Stimulated activated CD4-positive, alpha-beta T cell treated with anti-CD3 and anti-CD28 coated beads, Interleukin-2, amount 100 ng/mL, for 48 hours (primary cell): ENCODE measurements around the gene DDC.

ENCODE experiments used
- DNase-seq, 2 donors: peaks; one replicate each; pipeline ENCODE4 v3.0.0-alpha.2; 2020

The DDC gene, protein sequence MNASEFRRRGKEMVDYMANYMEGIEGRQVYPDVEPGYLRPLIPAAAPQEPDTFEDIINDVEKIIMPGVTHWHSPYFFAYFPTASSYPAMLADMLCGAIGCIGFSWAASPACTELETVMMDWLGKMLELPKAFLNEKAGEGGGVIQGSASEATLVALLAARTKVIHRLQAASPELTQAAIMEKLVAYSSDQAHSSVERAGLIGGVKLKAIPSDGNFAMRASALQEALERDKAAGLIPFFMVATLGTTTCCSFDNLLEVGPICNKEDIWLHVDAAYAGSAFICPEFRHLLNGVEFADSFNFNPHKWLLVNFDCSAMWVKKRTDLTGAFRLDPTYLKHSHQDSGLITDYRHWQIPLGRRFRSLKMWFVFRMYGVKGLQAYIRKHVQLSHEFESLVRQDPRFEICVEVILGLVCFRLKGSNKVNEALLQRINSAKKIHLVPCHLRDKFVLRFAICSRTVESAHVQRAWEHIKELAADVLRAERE

GRCh38 chr7:50564640-50565558, at the start of gene DDC:
Gene DDC (minus strand): TSS chr7:50565405. CDS start chr7:50544085, 21,320 bp downstream.
- DNase-seq: no peak

- DNase-seq: no peak
Measured at GRCh38 chr7:50613473-50613872, 48.3 kb upstream of the DDC start.

GRCh38 chr7:50612704-50613103, 47.5 kb upstream of the DDC start:
- no peak for DNase-seq

- no peak for DNase-seq
Measured at GRCh38 chr7:50610521-50611277, 45.5 kb upstream of the DDC start.

GRCh38 chr7:50608196-50608906, 43.1 kb upstream of the DDC start:
- no peak for DNase-seq

DNA sequence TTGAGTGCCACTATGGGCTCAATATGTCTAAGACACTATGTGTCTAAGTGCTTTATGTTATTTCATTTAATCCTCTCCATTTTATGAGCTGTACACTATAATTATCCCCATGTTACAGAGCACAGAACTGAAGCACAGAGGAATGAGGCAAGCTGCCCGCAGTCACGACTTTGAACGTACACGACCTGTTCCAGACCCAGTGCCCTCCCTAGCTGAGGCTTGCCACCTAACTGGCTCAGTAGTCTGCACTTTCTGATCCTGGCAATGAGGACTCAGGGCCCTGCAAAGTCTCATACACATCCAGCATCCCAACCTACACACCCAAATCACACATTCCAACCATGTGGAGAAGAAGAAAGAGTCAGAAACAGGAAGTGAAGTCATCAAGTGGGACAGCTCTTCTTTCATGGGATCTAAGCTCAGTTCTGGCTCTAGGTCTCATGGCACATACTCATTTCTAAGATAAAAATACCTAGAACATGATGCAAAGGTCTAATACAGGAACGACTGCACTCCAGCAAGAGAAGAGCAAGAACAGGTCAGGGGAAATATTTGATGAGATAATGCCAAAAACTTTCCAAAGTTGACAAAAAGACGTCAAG, 42.4 kb upstream of the DDC start:
- no peak for DNase-seq

- no peak for DNase-seq
Measured at GRCh38 chr7:50605059-50605458, 39.9 kb upstream of the DDC start.

DNA sequence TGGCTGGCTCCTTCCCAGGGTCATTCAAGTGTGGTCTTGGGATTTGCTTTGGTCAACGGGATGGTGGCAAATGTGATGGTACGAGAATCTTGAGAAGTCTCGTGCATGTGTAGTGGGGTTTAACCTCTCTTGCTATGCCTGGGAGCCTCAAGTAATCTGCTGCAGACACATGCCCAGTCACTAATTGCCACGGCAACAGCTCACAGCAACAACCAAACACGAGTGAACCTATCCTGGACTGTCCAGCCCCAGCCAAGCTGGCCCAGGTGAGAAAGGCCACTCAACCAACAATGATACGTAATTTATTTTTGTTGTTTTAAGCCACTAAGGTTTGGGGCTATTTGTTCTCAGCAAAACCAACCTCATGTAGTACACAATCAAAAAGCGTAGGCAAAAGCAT, 38.1 kb upstream of the DDC start:
- no peak for DNase-seq

DNA sequence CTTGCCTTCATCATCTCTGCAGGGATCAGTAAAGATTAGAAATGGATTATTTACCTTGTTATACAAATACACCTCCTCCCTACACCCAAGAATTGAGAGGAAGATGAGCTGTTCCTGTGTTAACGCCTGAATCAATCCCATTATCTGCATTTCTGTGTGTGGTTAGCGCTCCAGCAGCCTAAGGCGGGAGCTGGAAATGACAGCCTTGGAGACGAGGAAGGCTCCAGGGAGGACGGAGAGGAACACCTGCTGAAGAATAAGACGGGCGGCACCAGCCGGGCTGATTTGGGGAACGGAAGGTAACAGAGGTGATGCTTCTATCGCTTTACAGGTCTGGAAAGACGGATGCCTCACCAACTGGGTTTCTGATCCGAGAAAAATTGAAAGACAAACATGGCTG, 34.2 kb upstream of the DDC start:
- DNase-seq: no peak

DNA sequence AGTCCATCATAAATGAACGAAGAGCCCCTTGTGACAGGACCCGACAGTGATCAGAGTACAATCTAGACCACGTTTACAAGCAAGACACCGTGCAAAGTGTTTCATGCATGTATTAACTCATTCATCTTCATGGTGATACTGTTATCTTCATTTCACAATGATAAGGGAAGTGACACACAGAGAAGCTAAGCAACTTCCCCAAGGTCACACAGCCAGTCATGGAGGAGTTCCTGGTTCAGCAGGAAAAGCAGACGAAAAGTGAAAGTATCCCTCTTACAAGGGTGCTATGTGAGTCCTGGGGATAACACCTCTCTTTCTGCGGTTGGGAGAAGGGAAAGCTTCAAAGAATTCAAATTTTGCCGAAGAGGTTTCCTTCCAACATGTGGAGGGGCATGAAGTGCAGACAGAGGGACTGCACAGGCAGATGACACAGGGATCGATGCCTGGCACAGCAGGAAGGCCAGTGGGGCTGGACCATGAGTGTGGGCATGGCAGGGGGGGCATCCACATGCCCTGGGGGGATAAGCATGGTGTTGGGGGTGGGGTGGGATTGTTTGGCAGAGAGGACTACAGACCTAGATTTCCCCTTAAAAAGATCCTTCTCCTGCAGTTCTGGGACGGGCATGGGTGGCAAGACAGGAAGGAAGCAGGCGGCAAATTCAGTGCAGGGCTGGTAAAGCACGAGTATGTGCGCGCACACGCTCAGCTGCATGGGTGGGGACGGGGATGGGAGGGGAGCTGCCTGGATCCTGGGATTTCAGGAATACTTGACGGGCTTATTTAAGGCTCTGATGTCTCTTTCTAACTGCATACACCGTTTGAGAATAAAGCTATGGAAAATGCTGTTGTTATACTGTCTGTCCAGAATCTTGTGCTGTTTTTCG, 33.5 kb upstream of the DDC start:
- DNase-seq: no peak

DNA sequence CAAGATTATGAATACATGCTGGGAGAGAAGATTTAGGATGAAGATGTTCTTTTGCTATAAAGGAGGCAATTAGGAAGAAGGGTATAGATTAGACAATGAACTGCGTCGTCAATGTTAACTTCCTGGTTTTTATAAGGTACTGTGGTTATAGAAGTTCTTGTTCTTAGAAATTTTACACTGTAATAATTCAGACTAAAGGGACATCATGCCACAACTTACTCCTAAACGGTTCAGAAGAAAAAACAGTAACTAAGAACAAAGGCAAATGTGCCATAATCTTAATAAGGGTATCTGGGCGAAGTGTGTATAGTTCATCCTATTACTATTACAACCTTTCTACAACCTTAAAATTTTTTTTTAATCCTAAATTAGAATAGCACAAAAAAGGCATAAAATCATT, 31.3 kb upstream of the DDC start:
- DNase-seq: no peak

DNA sequence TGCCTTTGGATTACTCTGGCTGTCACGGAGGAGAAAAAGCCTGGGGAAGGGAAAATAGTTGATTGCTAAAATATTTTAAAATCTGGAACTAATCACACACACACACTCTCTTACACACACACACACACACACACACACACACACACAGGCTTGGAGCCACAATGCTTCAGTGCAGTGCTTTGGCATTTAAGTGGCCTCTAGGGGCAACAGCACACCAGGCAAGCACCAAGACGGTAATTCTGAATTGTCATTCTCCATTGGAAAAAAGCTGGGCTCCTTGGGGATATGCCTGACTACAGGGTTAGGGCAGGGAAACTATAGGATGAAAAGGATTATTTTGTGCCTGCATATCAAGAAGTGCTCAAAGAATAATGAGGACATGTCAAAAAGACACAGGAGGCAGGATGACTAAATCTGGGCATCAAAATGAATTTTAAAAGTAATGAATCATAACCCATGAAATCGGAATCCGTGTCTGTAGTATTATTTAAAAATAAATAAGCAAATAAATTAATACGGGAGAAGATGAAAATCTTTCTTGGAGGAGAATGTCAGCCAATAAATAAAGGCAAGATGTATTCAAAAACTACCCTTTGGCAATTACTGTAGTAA, 30.4 kb upstream of the DDC start:
- no peak for DNase-seq

GRCh38 chr7:50594734-50595485, 29.7 kb upstream of the DDC start:
- DNase-seq: no peak

DNA sequence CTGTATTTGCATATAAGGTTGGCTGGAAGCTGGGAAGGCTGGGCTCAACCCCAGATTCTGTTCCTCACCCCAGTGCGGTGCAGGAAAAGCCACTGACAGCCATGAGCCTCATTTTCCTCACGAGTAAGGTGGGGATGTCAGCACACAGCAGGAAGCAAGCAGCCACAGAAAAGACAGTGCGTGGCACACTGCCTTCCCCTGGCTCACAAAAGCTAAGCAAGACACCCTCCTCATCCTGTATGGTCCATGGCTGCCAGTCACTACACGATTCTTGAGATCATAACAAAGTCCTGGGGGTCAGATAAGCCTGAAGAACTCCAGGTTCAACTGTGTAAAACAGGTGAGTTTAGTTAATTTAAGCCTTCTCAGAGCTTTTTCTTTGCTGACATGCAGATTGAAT, 28.9 kb upstream of the DDC start:
- DNase-seq: no peak

GRCh38 chr7:50592940-50593339, 27.7 kb upstream of the DDC start:
- no peak for DNase-seq

- DNase-seq: no peak
Measured at GRCh38 chr7:50591480-50592438, 26.6 kb upstream of the DDC start.

DNA sequence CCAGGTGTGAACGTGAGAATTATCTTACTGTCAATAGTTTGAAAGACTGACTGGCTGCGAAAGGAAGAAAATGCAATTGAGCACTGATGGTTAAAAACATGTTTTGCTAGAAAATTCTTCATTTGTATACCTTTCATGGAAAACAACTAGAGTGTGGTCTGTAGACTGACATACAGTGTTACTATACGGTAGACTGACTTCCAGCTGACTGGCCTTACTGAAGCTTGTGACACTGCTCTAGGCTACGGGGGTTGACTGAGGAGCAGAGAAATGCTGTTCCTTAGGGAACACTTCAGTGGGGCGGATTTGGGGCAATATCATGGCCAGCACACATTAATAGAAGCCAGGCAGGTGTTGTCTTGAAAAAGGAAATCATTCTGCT, 25.9 kb upstream of the DDC start:
- DNase-seq: no peak

- DNase-seq: no peak
Measured at GRCh38 chr7:50590535-50590934, 25.3 kb upstream of the DDC start.

DNA sequence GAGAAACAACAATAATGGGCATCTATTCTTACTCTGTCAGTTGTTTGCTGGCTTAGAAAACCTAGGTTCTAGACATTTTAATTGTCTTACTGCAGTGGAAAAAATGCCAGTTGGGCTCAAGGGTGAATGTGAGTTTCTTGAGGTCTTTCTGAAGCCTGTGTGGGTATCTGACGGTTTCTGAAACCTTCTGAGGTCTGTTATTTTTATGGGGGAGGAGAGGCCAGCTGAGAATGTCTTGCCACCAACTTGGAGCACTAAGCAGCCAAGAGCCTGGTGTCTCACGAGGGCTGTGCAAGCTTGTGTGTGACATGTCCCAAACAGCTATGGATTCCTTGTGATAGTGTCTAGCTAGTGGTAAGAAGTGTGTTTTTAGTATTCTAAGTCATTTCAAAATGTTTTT, 24.2 kb upstream of the DDC start:
- no peak for DNase-seq
